Left forelimb (tissue), 1 donor: ENCODE results near the gene PRAC1.
"Not testable (repeated sequence)": the region's sequence is repeated elsewhere in the genome, so short reads cannot be mapped to it uniquely, and the experiment has no call there.

Source experiments
- DNase-seq: peaks from one replicate; pipeline ENCODE4 v3.0.0-alpha.2; 2018; ENCODE audit warnings: low spot score

Gene PRAC1

GRCh38 chr17:48726916-48727286, 4.6 kb upstream of the PRAC1 start:
- no peak for DNase-seq

GRCh38 chr17:48726114-48726915, 4.0 kb upstream of the PRAC1 start:
- DNase-seq, result no peak

GRCh38 chr17:48725288-48726064, 3.2 kb upstream of the PRAC1 start:
- DNase-seq, result no peak

- DNase-seq, result no peak
Measured at GRCh38 chr17:48725004-48725287, 2.6 kb upstream of the PRAC1 start.

- peak; percentile 87 for DNase-seq
Measured at GRCh38 chr17:48724251-48725003, 2.1 kb upstream of the PRAC1 start.

GRCh38 chr17:48723423-48724250, 1.3 kb upstream of the PRAC1 start:
- DNase-seq, result no peak

- DNase-seq, result no peak
Measured at GRCh38 chr17:48722915-48723422, 651 bp upstream of the PRAC1 start, which contains the start of gene PRAC2. TSS of gene PRAC2 (plus strand) at chr17:48723185. CDS start at chr17:48724411, 1,226 bp downstream.

- DNase-seq, result no peak
Measured at GRCh38 chr17:48721009-48721402, 1.3 kb downstream of the PRAC1 start.

- no peak for DNase-seq
Measured at GRCh38 chr17:48720266-48721008, 1.9 kb downstream of the PRAC1 start.

- DNase-seq, result no peak
Measured at GRCh38 chr17:48719642-48720265, 2.6 kb downstream of the PRAC1 start.

GRCh38 chr17:48718761-48719641, 3.3 kb downstream of the PRAC1 start:
- DNase-seq, result no peak

- DNase-seq, result no peak
Measured at GRCh38 chr17:48718227-48718760, 4.0 kb downstream of the PRAC1 start.

- DNase-seq, result no peak
Measured at GRCh38 chr17:48717367-48718226, 4.7 kb downstream of the PRAC1 start.

- not testable (repeated sequence) for DNase-seq
Measured at GRCh38 chr17:48716549-48716948, 5.8 kb downstream of the PRAC1 start.

GRCh38 chr17:48715496-48716399, 6.6 kb downstream of the PRAC1 start:
- no peak for DNase-seq

GRCh38 chr17:48711128-48711527, 11.2 kb downstream of the PRAC1 start:
- DNase-seq, result no peak
